Right cardiac atrium (tissue), 5 donors: ENCODE measurements around the gene ARL5B. TPM values are rescaled to one million over a fixed set of nuclear protein-coding genes. Genes with fewer than 3 reads are reported as not detected.

ENCODE experiments used
- ATAC-seq, 2 donors: fragments of 200-7000 bp; cut with Tn5 transposase; one replicate each; pipeline versions ENCODE4 v1.8.0 to v1.9.1; 2020; ENCODE audit warnings: moderate library complexity in 2 of 2, mild to moderate bottlenecking in 1 of 2
- DNase-seq, 3 donors: peaks; one replicate each; pipeline ENCODE4 v3.0.0-alpha.2; 2020
- H3K27ac ChIP-seq: one replicate; pipeline ENCODE4 v1.5.1; 2013; ENCODE audit warnings: mild to moderate bottlenecking, low read length, control low read depth, moderate library complexity
- H3K27me3 ChIP-seq: one replicate; pipeline ENCODE4 v1.6.1; 2013; ENCODE audit not compliant: control insufficient read depth, insufficient read depth
- H3K4me1 ChIP-seq: one replicate; pipeline ENCODE4 v1.6.1; 2013; ENCODE audit warnings: low read length; ENCODE audit not compliant: control insufficient read depth, insufficient read depth
- H3K4me3 ChIP-seq: one replicate; pipeline ENCODE4 v1.5.1; 2013; ENCODE audit warnings: low read length, control low read depth
- H3K9me3 ChIP-seq: one replicate; pipeline ENCODE4 v1.6.1; 2013; ENCODE audit warnings: low read length; ENCODE audit not compliant: control insufficient read depth
- WGBS: extraction: QIAGEN DNeasy Blood & Tissue Kit; methylation state at CpG from one replicate; pipeline ENCODE4 v1.1.7; 2013; 5-methylcytosine and 5-hydroxymethylcytosine counted together
- intact Hi-C, 4 donors: fragments of 100-400 bp; cut with DNase I; formaldehyde crosslinking; loops; one replicate each; pipeline versions ENCODE4 v1.11.0 to v1.14.0; 2022 to 2023
- polyA plus RNA-seq: library from polyadenylated mRNA; stranded (reverse); fragments of 200-250 nt; gene quantifications from one replicate; pipeline ENCODE4 v1.2.3, GENCODE V29; 2013
- total RNA-seq, 4 donors: library from RNA; stranded (reverse); fragmentation: NEBNext Ultra II Directional; extraction: Animal tissue kit (Norgen Biotek cat#: 25700); gene quantifications; one replicate each; pipeline ENCODE4 v1.2.1, GENCODE V29; 2021
- donor health status: healthy with polysubstance abuse.
- donor health status: DM: no; HTN: yes; CAD: no.
- donor health status: DM: no; HTN: no; CAD: no.
- donor health status: DM: no; HTN: yes; CAD: no; lungs with severe emphysema.
- donor health status: DM: yes; HTN: yes; CAD: no.

ARL5B gene
- total and polyA plus RNA-seq, 5 donors = 3.9 to 11.1 (median 8.3) TPM

DNA sequence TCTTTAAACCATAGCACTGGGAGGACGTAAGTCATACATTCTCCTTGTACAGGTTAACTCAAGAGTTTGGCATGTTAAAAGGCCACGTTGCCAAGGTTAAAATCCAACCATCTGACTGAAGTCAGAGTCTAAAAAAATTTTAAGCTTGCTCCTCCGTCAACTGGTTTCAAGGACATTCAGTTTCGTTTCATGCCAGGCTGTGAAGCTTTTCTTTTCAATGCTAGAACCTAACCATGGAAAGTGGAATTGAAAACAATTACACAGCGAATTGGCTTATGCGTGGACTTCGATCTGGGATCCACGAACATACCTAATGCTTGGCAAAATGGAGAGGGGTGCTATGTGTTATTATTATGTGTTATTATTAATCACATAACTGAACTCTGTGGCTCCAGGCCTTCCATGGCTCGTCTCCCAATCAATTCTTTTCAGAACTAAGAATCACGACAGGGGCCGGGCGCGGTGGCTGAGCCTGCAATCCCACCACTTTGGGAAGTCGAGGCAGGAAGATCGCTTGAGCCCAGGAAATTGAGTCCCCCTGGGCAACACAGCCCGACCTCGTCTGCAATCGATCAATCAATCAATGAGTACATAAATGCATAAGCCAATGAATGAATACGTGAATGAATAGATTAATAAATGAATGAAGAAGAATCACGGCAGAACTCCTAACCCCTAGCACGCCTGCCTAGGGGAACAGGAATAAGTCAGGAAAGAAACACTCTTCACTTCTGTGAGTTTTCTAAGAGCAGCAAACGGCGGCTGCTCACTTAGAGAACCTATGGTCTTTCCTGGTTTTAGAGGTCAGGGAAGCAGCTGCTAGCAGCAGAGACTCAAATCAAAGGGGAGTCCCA lies 733 bp upstream of the ARL5B start:
- Histone ChIP-seq H3K27me3 (no peaks in the 10 kb centered on the region), H3K4me3 (peak overlapping the region; percentile 57), H3K9me3 (no peaks in the 10 kb centered on the region), H3K27ac (peak overlapping the region; percentile 96), H3K4me1 (peaks cover 2% of the 10 kb centered on the region)
- DNase-seq (peak; percentile 17 to 55 (median 54)), ATAC-seq (peak in 1 of 2 donors; percentile 0)
- intact Hi-C loops = no loop called here
- WGBS = 12% methylated on average over 23 of the region's 23 CpGs

DNA sequence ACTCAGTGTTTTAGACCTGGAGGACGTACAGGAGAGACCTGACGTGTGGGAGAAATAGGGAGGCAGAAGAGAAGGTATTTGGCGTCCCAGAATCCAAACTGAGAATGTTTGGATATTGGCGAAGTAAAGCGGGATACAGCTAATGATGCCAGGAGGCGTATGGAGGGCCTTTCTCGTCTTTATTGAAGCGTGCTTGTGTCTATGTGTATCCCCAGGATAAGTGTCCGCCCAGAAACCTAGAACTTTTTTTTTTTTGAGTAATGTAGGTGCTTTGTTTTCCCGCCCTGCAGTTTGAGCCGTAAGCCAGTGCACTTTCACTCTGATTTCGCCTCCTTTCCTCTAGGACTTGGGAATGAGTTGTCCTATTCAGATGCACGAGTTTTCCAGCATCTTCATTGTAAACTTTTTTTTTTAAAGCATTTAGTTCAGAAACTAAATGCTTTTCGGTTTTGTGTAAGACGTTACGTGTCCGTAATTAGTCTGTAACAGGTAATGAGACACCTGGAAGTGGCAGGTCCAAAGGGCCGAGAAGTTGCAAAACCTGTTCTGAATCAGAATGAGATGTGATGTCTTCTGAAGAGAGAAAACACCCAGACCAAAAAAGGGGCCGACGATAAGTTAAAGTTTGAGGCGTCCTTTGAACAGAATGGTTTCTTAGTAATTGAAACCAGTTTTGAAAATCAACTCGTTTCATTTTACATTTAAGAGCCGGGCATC lies 746 bp downstream of the ARL5B start:
- WGBS = under 1% methylated on average over 23 of the region's 23 CpGs
- no peaks in the 10 kb centered on the region for H3K27me3 ChIP-seq
- H3K4me3 ChIP-seq = peak overlapping the region; percentile 57
- H3K9me3 ChIP-seq = no peaks in the 10 kb centered on the region
- peak overlapping the region; percentile 76 for H3K27ac ChIP-seq
- intact Hi-C loops = no loop called here
- DNase-seq = no peak
- ATAC-seq = peak in 1 of 2 donors; percentile 3
- peaks cover 2% of the 10 kb centered on the region for H3K4me1 ChIP-seq

DNA sequence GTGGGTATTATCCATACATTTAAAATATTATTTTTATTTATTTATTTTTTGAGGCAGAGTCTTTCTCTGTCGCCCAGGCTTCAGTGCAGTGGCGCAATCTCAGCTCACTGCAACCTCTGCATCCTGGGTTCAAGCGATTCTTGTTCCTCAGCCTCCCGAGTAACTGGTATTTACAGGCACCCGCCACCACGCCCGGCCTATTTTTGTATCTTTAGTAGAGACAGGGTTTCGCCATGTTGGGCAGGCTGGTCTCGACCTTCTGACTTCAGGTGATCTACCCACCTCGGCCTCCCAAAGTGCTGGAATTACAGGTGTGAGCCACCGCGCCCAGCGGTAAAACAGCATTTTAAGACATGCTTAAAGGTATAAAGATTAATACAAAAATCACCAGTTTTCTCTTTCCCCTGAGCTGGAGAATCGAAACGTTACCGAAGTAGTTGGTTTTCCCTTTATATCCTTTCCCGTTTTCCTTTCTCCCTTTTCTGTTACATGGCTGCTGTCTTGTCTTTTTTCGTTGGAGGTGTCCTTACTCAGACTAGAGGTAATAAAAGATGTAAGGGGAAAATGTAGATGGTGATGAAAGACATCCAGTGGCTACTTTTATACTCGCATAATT lies 1.7 kb downstream of the ARL5B start:
- no peaks in the 10 kb centered on the region for H3K27me3 ChIP-seq
- intact Hi-C loops = no loop called here
- peaks cover 2% of the 10 kb centered on the region for H3K4me1 ChIP-seq

DNA sequence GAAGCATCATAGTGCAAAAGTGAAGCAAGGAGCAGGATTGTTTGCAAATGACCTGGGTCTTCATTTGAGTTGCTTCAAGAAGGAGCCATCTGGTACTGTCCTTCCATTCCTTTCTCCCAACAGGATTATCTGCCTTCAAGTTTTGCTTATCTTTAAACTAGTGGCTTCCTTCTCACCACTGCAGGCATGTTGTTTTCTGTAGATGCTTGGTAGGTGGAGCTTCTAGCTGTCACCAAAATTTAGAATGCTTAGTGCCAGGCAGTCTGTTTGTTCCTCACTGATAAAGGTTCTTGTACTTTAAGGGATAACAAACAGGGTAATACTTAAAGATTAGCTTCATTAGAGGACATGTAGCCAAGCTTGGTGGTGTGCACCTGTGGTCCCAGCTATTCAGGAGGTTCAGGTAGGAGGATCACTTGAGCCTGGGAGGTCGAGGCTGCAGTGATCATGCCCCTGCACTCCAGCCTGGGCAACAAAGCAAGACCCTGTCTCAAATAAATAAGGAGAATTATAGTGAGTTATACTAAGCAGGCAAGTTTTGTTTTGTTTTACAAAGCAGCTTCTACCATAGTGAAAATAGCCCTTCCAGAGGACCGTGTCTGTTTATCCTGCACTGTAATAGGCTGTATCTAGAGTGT lies 5.7 kb downstream of the ARL5B start:
- Histone ChIP-seq H3K27ac (no peak overlapping the region), H3K27me3 (no peaks in the 10 kb centered on the region), H3K9me3 (no peaks in the 10 kb centered on the region), H3K4me1 (peaks cover 2% of the 10 kb centered on the region), H3K4me3 (no peak overlapping the region)
- 84% methylated on average over 2 of the region's 2 CpGs for WGBS
- intact Hi-C loops = no loop called here
- DNase-seq (no peak), ATAC-seq (no peak)

More for the DNA sequence above, 1.7 kb downstream of the ARL5B start:
- Histone ChIP-seq H3K27ac (no peak overlapping the region), H3K4me3 (peak overlapping the region; percentile 57), H3K9me3 (no peaks in the 10 kb centered on the region)
- 87% methylated on average over 19 of the region's 19 CpGs for WGBS
- DNase-seq = no peak
- ATAC-seq = no peak

DNA sequence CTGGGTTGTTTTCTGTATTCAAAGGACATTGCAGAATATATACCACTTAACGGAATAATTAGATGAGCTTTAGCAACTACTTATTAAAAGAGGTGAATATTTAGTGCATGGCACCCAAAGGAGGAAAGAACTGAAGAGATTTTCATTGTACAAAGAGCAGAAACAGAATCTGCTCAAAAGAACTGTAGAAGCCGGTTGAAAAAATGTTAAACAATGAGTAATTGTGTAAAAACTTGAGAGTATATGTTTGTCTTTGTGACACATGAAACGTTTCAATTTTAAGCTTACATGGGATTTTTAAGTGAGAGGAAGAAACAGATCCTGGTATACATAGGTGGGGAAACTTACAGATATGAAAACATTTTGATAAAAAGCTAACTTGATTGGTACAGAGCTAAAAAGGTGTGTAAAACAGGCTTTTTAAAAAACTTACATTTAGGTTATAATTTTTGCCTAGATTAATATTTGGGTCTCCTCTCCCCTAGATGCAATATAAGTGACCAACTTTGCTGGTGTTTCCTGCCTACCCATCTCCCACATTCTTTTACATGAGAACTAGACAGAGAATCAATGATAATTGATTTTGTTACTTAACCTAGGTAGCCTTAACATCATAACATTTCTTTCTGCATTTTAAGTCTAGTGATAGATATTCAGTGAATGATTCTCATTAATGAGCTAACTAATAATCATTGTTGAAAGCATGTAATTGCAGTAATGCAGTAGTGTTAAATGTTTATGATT lies 6.8 kb downstream of the ARL5B start:
- peaks cover under 1% of the 10 kb centered on the region for H3K4me1 ChIP-seq
- no peak for ATAC-seq
- WGBS = 60% methylated on average over 3 of the region's 3 CpGs

DNA sequence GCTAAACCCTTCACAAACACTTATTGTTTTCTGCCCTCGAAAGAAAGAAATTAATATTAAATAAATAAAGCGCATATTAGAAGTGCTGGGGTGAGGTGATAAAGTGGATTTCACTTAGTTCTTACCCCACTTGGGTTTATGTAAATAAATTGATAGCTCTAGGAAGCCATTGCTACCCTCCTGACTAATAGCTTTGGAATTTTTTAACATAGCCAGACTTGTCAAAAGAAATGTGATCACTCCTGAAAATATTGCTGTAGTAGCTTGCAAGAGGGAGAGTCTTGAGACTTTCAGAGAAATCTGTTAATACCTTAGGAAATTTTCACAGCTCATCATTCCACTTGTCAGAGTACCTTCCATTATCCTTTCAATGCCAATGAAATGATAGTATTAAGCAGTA lies 7.6 kb downstream of the ARL5B start:
- no peaks in the 10 kb centered on the region for H3K9me3 ChIP-seq
- intact Hi-C loops = no loop called here
- no peak for DNase-seq
- H3K4me3 ChIP-seq = no peak overlapping the region
- H3K27ac ChIP-seq = no peak overlapping the region
- ATAC-seq = no peak
- no peaks in the 10 kb centered on the region for H3K4me1 ChIP-seq
- H3K27me3 ChIP-seq = no peaks in the 10 kb centered on the region
- WGBS = 79% methylated on average over 2 of the region's 2 CpGs

More for the DNA sequence above, 6.8 kb downstream of the ARL5B start:
- H3K27me3 ChIP-seq = no peaks in the 10 kb centered on the region
- no peak overlapping the region for H3K27ac ChIP-seq
- no peak for DNase-seq
- H3K9me3 ChIP-seq = no peaks in the 10 kb centered on the region
- intact Hi-C loops = no loop called here
- no peak overlapping the region for H3K4me3 ChIP-seq

DNA sequence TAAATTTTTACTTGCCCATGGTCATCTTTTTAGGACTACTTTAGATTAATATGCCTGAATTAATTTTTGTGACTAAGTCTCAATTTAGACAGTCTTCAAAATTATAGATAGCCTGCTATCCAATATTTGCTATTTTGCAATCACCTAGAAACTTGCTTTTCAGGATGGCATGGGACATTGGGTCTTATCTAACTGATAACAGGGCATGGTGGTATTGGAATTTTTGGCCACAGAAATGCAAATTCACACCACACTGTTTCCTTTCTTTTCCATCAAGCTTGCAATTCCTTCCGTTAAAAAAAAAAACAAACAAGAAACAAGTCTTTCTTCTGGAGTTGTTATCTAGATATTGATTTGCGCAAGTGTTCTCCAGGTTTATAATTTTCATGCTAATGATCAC lies 8.8 kb downstream of the ARL5B start:
- Histone ChIP-seq H3K4me1 (no peaks in the 10 kb centered on the region), H3K27me3 (no peaks in the 10 kb centered on the region), H3K4me3 (no peak overlapping the region), H3K9me3 (no peaks in the 10 kb centered on the region), H3K27ac (no peak overlapping the region)
- DNase-seq (no peak), ATAC-seq (no peak)
- intact Hi-C loops = no loop called here
- WGBS = 69% methylated on average over 2 of the region's 2 CpGs

DNA sequence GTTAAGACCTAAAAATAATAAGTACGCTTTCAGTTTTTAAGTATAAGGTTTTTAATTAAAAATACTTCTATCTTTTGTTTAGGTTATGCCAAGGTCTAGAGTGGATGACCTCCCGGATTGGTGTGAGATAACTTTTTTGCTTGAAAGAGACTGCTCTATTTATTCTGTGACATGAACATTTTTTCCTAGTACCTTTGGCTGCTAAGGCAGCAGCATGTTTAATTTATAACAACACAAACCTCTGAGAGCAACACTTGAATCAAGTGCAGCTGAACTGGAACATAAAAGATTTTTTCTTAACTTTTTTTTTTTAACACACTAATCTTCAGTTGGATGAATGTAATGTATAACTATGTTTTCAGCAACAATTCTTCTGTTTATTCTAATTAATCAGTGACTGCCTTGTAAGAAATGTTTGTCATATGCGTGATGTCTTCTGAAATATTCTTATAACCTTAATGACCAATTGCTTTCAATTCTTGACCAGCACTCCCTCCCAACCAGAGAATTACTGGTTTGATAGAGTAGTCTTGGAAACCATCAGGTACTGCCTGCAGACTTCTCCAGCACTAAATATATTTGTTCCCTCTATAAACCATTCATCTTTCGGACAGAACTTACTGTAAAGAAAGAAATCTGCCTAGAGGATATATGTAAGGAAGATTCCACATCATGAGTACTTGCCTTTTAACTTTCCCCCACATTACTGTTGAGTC lies 16.0 kb downstream of the ARL5B start:
- H3K4me3 ChIP-seq = no peak overlapping the region
- no peaks in the 10 kb centered on the region for H3K9me3 ChIP-seq
- intact Hi-C loops = no loop called here
- no peaks in the 10 kb centered on the region for H3K4me1 ChIP-seq
- no peak for DNase-seq
- H3K27ac ChIP-seq = no peak overlapping the region
- ATAC-seq = no peak
- 91% methylated on average over 4 of the region's 4 CpGs for WGBS
- no peaks in the 10 kb centered on the region for H3K27me3 ChIP-seq

DNA sequence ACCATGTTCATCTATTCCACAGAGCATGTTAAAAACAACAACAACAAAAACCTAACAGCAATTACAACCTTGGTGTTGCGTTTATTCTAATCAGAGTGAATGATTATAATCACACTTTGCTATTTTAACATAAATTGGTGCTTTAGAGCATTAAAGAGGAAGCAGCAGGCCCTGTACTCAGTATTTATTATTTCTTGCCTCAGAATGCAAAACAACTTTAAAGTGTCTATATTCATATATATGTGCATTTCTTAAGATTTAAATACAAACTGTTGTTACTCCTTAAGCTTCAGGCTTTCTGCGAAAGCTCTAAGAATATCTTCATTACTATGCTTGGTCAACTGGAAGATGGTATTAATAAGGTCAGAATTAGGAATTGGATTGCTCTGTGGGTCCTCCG lies 21.5 kb downstream of the ARL5B start:
- no peaks in the 10 kb centered on the region for H3K4me1 ChIP-seq
- intact Hi-C loops = loop anchor here in 1 of 4 donors (10.0 kb wide), 1 partner anchor 1084 kb away; no protein-coding TSS in a partner anchor
- no peaks in the 10 kb centered on the region for H3K9me3 ChIP-seq
- no peak overlapping the region for H3K27ac ChIP-seq
- DNase-seq (no peak), ATAC-seq (no peak)
- no peaks in the 10 kb centered on the region for H3K27me3 ChIP-seq
- H3K4me3 ChIP-seq = no peak overlapping the region
- 93% methylated on average over 3 of the region's 3 CpGs for WGBS

DNA sequence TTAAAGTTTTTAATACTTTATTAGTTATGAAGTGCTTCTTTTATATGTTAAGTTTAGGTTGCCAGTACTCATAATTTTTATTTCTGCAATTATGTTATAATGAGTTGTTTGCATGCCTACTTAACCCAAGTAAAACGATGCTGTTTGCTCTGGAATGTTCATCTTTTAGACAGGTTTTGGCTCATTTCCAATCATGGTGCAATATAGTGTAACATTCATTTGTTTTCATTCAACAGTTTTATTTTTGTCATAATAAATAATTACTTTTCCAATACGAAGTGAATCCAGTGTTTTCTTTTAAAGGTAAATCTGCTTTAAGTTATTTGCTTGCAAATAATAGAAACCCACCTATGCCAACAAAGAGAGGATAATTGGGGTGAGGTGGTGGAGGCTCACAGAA lies 22.1 kb downstream of the ARL5B start:
- no peak for ATAC-seq
- intact Hi-C loops = loop anchor here in 1 of 4 donors (10.0 kb wide), 1 partner anchor 1083 kb away; no protein-coding TSS in a partner anchor
- WGBS = 25% methylated on average over 2 of the region's 2 CpGs
- Histone ChIP-seq H3K4me1 (no peaks in the 10 kb centered on the region), H3K9me3 (no peaks in the 10 kb centered on the region), H3K27me3 (no peaks in the 10 kb centered on the region), H3K27ac (no peak overlapping the region), H3K4me3 (no peak overlapping the region)
- DNase-seq = no peak
